Left forelimb (tissue), 1 donor: ENCODE measurements around the gene LMO7.
"Not testable (repeated sequence)": the region's sequence is repeated elsewhere in the genome, so short reads cannot be mapped to it uniquely, and the experiment has no call there.

Experiments
- DNase-seq: peaks from one replicate; pipeline ENCODE4 v3.0.0-alpha.2; 2018; ENCODE audit warnings: low spot score

The LMO7 gene

DNA sequence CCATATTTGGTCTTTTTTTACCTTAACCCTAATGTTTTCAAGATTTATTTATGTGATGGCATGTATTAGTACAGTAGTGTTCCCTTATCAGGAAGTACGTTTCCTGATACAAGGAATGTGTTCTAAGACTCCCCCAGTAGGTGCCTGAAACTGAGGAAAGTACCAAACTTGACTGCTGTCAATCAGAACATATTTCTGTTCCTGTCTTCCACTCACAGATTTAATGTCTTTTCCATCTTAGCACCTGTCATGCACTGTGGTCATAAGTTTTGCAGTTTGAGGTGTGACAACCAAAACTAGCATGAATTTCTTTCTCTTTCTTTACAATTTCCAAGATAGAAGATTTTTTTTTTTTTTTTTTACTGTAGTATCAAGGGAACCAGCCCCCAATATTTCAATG lies 62.9 kb downstream of the LMO7 start:
- DNase-seq = no peak

DNA sequence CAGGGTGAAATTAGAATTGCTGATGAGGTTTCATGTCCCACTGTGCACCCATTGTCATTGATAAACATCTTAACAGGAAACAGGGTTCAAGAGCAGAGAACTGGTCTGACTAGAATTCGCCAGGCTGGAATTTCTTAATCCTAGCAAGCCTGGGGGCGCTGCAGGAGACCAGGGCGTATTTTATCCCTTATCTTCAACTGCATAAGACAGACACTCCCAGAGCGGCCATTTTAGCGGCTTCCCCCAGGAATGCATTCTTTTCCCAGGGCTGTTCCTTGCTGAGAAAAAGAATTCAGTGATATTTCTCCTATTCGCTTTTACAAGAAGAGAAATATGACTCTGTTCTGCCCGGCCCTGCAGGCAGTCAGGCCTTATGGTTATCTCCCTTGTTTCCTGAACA lies 63.6 kb downstream of the LMO7 start:
- not testable (repeated sequence) for DNase-seq

DNA sequence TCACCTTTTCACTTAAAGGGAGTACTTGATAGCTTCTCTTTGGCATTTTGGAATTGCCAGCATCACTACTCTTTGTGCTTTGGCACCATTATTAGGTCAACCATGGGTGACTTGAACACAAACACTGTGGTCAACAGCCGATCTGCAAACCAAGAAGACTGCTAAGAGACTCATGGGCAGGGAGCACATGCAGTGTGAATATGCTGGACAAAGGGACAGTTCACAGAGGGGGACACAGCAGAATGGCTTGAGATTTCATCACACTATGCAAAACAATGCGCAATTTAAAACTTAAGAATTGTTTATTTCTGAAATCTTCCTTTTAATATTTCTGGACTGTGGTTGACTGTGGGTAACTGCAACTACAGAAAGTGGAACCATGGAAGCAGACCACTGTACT lies 64.4 kb downstream of the LMO7 start:
- DNase-seq = no peak

- no peak for DNase-seq
Observed at GRCh38 chr13:75702476-75702875, 66.3 kb downstream of the LMO7 start.

DNA sequence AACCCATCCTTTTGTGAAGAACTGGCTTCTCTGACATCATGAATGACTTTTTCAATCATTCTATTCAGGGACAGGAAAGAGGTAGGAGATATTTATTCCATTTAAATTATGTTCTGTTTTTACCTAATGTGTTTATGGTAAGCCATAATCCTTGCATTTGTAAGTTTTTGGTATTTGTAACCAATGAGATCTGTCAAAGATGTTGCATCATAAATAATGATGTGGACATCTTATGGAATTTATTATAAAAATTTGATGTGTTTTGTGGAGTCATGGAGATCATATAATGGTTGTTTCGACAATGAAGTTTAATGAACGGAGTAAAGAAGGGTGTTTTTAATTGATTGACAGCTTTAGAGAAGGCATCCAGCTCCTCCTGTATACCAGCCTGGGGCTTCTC lies 67.6 kb downstream of the LMO7 start:
- DNase-seq = no peak

DNA sequence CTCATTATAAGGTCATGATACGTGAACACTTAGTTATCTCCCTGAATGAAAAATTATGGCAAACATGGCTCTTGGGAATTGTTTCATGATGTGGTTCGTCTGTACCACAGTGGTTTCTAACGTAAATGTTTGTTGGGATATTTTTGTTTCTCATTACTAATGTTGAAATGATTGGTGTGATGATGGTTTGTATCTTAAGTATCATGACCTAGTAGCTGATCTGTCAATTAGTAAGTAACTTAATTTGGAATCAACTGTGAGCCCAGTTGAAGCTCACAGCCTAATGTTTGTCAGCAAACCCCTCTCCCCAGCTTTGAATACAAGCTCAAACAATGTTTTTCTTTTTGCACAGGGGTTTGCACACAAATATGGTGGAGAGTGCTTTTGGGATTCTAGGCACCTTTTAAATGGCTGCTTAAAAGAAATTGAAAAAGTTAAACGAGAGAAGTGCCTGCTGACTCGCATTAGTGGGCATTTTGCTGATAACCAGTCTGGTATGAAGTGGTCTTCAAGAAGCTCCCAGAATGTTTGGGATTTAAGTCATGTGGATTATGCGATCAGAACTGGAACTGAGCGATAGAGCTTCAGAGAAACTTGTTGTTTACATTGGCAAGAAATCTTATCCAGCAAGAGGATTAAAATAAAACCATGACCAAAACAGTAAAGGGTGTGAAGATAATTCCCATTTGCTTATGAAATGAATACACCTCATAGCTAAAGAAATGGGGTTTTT lies 68.2 kb downstream of the LMO7 start:
- no peak for DNase-seq

GRCh38 chr13:75704927-75705288 lies 68.8 kb downstream of the LMO7 start:
- no peak for DNase-seq

GRCh38 chr13:75705395-75705794 lies 69.3 kb downstream of the LMO7 start:
- no peak for DNase-seq

DNA sequence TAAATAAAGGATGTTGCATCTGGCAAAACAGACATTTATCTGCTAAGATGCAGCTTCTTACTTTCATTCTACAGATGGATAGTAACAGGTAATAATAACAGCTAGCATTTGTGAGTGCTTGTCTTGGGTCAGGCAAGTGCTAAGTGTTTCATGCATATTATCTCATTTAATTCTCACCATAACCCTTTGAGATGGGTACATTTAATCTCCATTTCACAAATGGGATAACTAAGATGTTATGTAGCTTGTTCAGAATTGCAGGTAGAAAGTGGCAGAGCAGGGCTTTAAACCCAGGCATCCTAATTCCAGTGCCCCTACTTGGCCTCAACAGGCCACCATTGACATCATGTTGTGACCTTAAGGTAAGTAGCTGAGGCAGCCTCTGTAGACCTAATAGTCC lies 69.8 kb downstream of the LMO7 start:
- DNase-seq = no peak

DNA sequence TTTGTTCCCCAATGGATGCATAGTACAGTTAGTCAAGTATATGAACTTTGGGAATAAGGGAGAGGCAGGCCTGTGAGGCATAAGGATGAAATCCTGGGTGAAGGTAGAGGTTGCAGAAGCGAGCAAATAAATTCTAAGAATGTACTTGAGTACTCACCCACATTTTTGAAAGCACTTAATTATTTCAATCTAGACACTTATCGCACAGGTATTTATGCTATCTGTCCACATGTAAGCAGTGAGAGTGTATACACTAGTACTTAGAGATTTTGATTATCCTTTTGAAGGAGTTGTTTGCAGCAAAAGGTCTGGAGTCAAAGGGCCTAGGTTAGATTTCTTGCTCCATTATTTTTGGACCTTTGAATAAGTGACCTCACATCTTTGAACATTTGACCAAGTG lies 77.7 kb downstream of the LMO7 start:
- no peak for DNase-seq

DNA sequence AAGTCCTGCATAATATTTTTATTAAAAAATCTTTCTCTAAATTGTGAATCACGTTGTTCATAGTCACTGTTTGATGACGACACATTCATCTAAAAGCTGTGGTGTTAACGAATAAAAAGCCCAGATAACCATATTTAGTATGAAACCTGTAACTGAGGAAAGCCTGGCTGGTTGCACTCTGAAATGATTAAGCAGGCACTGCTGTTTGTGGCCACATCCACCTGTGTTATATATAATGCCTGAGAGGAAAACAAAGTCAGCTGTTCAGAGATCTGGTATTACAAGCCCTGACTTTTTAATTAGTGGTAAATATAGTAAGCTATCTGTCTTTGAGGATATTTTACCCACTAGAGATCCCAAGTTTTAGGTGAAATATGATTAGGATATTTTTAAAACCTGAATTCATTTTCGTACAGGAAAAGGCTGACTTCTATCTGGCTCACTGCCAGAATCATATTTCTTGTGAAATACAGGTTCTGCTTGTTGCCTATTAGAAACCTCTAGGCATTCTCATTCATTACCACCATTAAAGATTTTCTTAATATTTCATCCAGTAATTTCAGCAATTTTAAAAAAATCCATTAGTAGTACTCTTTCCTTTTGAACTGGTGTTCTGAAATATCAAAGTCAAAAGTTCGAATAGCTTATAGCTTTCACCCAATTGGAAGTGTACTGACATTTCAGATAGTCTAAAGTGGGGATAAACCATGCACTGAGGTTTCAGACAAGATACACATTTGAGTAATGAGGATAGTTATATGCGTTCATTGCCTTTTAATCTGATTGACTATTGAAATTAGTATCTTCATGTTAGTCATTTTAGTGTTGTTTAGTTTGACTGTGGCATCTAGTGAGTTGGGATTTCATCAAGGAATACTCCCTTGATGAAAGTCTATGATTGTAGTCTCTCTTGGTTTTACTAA lies 79.7 kb downstream of the LMO7 start:
- DNase-seq = no peak

DNA sequence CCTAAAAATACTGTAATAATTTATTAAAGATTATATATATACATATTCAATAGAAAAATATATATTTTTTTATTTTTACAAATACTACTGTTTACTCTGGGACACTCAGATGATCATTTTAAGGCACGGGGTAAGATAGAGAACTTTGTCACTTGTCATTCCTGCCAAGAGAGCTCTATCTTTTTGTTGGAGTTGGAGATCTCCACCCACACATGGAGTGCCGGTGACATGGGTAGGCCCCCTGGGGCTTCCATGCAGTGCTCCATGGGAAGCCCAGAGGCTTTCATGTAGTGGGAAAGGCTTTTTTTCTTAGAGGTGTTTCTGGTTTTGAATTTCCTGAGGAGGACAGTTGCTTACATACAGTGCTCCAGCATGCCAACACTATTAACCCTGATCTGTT lies 81.4 kb downstream of the LMO7 start:
- DNase-seq = no peak

- no peak for DNase-seq
Observed at GRCh38 chr13:75721307-75721706, 85.2 kb downstream of the LMO7 start.

GRCh38 chr13:75723901-75724300 lies 87.8 kb downstream of the LMO7 start:
- DNase-seq = no peak

- DNase-seq = no peak
Observed at GRCh38 chr13:75724752-75725517, 88.8 kb downstream of the LMO7 start.

DNA sequence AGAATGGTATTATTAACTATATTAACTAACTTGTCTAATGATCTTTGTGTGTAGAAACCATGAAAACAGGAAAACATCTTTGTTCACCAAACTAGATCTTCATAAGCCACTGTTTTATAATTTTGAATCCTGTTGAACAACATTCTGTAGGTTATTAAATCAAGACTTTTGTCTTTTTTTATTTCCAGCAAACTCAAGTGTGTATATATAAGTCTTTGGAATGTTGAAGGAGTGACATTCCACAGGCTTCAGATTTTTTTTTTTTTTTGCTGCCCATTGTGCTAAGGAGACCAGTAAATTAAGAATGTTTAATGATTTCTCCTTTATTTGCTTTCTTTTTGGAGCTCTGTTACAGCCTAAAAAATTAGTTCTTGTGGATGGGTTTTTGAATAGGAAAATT lies 89.6 kb downstream of the LMO7 start:
- no peak for DNase-seq

- DNase-seq = no peak
Observed at GRCh38 chr13:75726306-75726705, 90.2 kb downstream of the LMO7 start.

- not testable (repeated sequence) for DNase-seq
Observed at GRCh38 chr13:75733113-75733512, 97.0 kb downstream of the LMO7 start.

DNA sequence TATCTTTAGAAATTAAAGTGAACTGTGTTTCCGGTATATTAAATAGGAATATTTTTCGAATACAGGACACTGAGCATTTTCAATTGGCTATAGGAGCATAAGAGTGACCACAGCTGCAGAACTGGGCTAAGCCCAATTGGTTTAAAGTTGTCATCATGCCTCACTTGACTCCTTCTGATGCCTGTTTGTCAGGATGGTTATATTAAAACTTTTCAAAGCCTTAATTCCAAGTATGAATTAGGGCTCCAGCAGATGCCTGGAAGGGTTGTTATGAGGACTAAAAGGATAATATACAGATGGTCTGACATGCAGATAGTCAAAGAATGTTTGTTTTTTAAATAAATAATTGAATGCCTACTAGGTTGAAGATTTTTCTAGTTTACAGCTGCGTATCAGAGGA lies 100.0 kb downstream of the LMO7 start:
- no peak for DNase-seq

DNA sequence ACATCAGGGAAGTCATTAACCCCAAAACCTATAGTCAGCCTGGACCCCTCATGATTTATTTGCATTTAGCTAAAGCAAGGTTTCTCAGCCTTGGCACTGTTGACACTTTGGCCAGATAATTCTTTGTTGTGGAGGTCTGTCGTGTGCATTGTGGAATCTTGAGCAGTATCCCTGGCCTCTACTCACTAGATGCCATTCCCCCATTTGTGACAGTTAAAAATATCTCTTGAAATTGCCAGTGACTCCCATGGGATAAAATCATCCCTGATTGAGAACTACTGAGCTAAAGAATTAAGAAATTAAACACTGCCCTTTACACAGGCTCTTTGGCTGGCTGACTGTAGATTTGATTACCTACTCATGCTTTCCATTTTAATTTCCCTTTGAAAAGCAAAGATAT lies 102.7 kb downstream of the LMO7 start:
- DNase-seq = no peak

GRCh38 chr13:75739244-75739868 lies 103.2 kb downstream of the LMO7 start:
- no peak for DNase-seq

- no peak for DNase-seq
Observed at GRCh38 chr13:75740031-75740430, 103.9 kb downstream of the LMO7 start.
